HEK293 (cell line): Measurements from ENCODE around the gene LILRB2.
"Not testable (repeated sequence)": the region's sequence is repeated elsewhere in the genome, so short reads cannot be mapped to it uniquely, and the experiment has no call there.

Source experiments
- CTCF ChIA-PET: fragments of 350-600 bp; formaldehyde crosslinking; extraction: SDS; loops from one replicate; lab custom pipeline; 2021; ENCODE audit warnings: antibody characterized with exemption; lab: Yijun Ruan, JAX
- POLR2A ChIA-PET: fragments of 300-600 bp; formaldehyde crosslinking; extraction: SDS; loops from one replicate; lab custom pipeline; 2020; ENCODE audit warnings: antibody characterized with exemption, inconsistent platforms; lab: Yijun Ruan, JAX
- H3K27ac ChIP-seq: fragments of 200-500 bp; sonication (Bioruptor generic); 2 replicates; pipeline ENCODE4 v1.5.1; 2014; ENCODE audit warnings: low read depth, low read length, control low read depth, inconsistent platforms; ENCODE audit errors: extremely low read depth
- H3K36me3 ChIP-seq, 2 experiments: fragments of 200-500 bp in 1 of 2; sonication (Bioruptor generic) in 1 of 2; 1 replicate in 1 of 2; 2 replicates in 1 of 2; pipeline ENCODE4 v1.5.1; 2014 to 2017; ENCODE audit warnings: inconsistent platforms in 2 of 2, low read length in 2 of 2; ENCODE audit not compliant: control insufficient read depth in 2 of 2, insufficient read depth in 1 of 2
- H3K4me1 ChIP-seq: fragments of 200-500 bp; sonication (Bioruptor generic); 2 replicates; pipeline ENCODE4 v1.5.1; 2014; ENCODE audit warnings: mild to moderate bottlenecking, low read length, inconsistent platforms; ENCODE audit not compliant: control insufficient read depth, insufficient read depth
- H3K4me3 ChIP-seq: 2 replicates; pipeline ENCODE4 v1.5.1; 2011; ENCODE audit warnings: low read depth, mild to moderate bottlenecking, control low read depth, low read length, moderate library complexity
- H3K9me3 ChIP-seq: fragments of 200-500 bp; sonication (Bioruptor generic); 2 replicates; pipeline ENCODE4 v1.5.1; 2014; ENCODE audit warnings: low read depth, low read length, inconsistent platforms; ENCODE audit not compliant: control insufficient read depth, insufficient read depth
- GLI4 ChIP-seq: fragments of 450-650 bp; formaldehyde crosslinking; IDR thresholded peaks from 2 replicates; pipeline ENCODE4 v1.5.1; 2016; ENCODE audit warnings: missing biosample characterization, missing genetic modification characterization
- HOXA7 ChIP-seq: sonication (generic); formaldehyde crosslinking; IDR thresholded peaks from 2 replicates; pipeline ENCODE4 v1.8.1; 2022; ENCODE audit warnings: missing genetic modification reagents, borderline replicate concordance
- SCRT1 ChIP-seq: fragments of 450-650 bp; formaldehyde crosslinking; IDR thresholded peaks from 2 replicates; pipeline ENCODE4 v1.5.1; 2016; ENCODE audit warnings: missing biosample characterization, missing genetic modification characterization, borderline replicate concordance
- ZBTB1 ChIP-seq: fragments of 450-650 bp; formaldehyde crosslinking; IDR thresholded peaks from 2 replicates; pipeline ENCODE4 v1.5.1; 2016; ENCODE audit warnings: missing biosample characterization, missing genetic modification characterization
- ZFP41 ChIP-seq: fragments of 450-650 bp; formaldehyde crosslinking; IDR thresholded peaks from 2 replicates; pipeline ENCODE4 v1.5.1; 2016; ENCODE audit warnings: missing biosample characterization, missing genetic modification characterization, borderline replicate concordance
- ZNF112 ChIP-seq: fragments of 450-650 bp; formaldehyde crosslinking; IDR thresholded peaks from 2 replicates; pipeline ENCODE4 v1.5.0; 2017; ENCODE audit warnings: missing biosample characterization, missing genetic modification characterization
- ZNF23 ChIP-seq: fragments of 450-650 bp; formaldehyde crosslinking; IDR thresholded peaks from 2 replicates; pipeline ENCODE4 v1.5.1; 2016; ENCODE audit warnings: missing biosample characterization, missing genetic modification characterization, borderline replicate concordance
- ZNF416 ChIP-seq: fragments of 450-650 bp; formaldehyde crosslinking; IDR thresholded peaks from 2 replicates; pipeline ENCODE4 v1.5.1; 2016; ENCODE audit warnings: missing biosample characterization, missing genetic modification characterization
- ZNF600 ChIP-seq: fragments of 450-650 bp; formaldehyde crosslinking; IDR thresholded peaks from 2 replicates; pipeline ENCODE4 v1.5.1; 2016; ENCODE audit warnings: missing biosample characterization, missing genetic modification characterization
- ZNF626 ChIP-seq: fragments of 450-650 bp; sonication (Bioruptor Pico); formaldehyde crosslinking; IDR thresholded peaks from 2 replicates; pipeline ENCODE4 v1.5.1; 2018; ENCODE audit warnings: missing biosample characterization, missing genetic modification characterization, inconsistent platforms
- ZNF701 ChIP-seq: fragments of 450-650 bp; formaldehyde crosslinking; IDR thresholded peaks from 2 replicates; pipeline ENCODE4 v1.5.1; 2016; ENCODE audit warnings: missing biosample characterization, missing genetic modification characterization
- ZNF830 ChIP-seq: fragments of 450-650 bp; IDR thresholded peaks from 2 replicates; pipeline ENCODE4 v1.5.0; 2018; ENCODE audit warnings: missing biosample characterization, missing genetic modification characterization, low read depth, mild to moderate bottlenecking, moderate library complexity
- TF ChIP-seq, protein P1 (sequence below): fragments of 450-650 bp; formaldehyde crosslinking; conservative IDR thresholded peaks from 2 replicates; pipeline ENCODE4 v1.5.1; 2016; ENCODE audit warnings: low read depth, missing biosample characterization, missing genetic modification characterization
- TF ChIP-seq, protein P2 (sequence below): IDR thresholded peaks from 2 replicates; pipeline ENCODE4 v1.6.1; 2011; ENCODE audit warnings: mild to moderate bottlenecking, low read depth, low read length, borderline replicate concordance

LILRB2 gene

DNA sequence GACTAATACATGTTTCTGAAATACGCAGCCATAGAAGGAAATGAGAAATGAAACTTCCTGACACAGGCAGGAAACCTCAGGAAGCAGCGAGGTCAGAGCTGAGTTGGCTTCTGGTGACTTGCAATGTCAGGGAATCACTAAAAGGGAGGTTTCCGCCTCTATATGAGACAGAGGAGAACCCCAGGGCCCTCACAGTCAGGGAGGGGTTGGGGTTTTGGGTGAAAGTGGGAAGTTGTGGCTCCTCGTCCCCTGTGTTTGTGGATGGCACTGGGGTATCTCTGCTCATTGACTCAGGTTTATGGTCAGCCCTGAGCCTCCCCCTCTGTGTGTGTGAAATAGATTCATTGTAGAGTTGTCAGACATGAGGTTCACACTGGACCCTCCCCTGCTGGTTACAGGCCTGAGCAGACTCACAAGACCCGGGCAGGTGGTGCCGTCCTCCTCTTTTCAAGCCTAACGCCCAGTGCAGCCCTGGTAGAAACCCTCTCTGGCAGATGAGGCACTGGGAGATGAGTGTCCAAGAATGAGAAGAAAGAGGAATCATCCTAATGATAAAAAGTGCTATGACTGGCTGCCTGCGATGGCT lies 32.8 kb downstream of the LILRB2 start:
- TF ChIP-seq ZNF626 (tag by site-specific recombination) (no peak), HOXA7 (no peak)
- H3K4me1 ChIP-seq = no peaks in the 10 kb centered on the region
- H3K36me3 ChIP-seq = no peaks in the 10 kb centered on the region
- H3K27ac ChIP-seq = no peak overlapping the region
- H3K9me3 ChIP-seq = no peaks in the 10 kb centered on the region
- H3K4me3 ChIP-seq = no peak overlapping the region
- POLR2A ChIA-PET = no interaction called here
- CTCF ChIA-PET = interaction anchor here (4.0 kb wide), 1 partner anchor 18 kb away, joined by 23 read pairs; no protein-coding TSS in a partner anchor

DNA sequence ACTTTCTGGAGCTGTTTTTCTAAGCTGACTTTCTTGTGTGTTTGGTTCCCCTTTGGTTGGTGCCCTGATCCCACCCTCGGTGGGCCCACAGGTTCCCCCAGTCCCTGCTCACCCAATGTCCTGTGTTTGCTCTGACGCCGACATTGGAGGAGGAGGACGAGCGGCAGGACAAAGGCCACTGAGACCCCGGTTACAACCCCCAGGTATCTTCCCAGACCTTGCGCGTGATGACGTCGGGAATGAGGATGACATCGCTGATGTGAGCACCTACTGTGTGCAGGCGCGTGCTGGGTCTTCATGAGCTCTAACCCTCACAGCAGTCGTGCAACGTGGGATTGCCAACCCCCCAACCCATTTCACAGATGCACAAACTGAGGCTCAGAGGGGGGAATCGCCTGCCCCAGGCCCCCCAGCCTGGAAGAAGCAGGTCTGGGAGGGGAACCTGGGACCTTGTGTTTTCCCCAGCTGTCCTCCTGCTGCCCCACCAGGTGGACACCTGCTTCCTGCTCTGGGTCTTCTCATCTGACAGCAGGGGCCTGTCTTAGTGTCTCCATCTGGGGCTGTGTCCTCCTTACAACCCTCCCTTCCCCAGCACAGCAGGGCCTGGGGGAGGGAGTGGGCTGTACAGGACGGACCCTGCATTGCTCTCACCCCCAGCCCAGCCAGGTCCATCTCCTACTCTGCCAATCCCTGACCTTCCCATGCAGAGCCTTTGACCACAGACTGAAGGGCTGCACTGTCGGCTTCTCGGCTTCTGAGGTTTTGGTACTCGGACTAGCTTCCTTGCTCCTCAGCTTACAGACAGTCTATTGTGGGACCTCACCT lies 33.6 kb downstream of the LILRB2 start:
- Histone ChIP-seq H3K27ac (no peak overlapping the region), H3K4me1 (no peaks in the 10 kb centered on the region), H3K9me3 (no peaks in the 10 kb centered on the region), H3K36me3 (no peaks in the 10 kb centered on the region), H3K4me3 (no peak overlapping the region)
- ChIA-PET POLR2A (no interaction called here), CTCF (interaction anchor here (1.2 to 4.0 kb wide), 2 partner anchors 18 to 59 kb away, joined by 4 to 23 read pairs; no protein-coding TSS in a partner anchor)
- TF ChIP-seq ZNF701 = no peak
- TF ChIP-seq ZNF600 = no peak
- TF ChIP-seq, protein P1, sequence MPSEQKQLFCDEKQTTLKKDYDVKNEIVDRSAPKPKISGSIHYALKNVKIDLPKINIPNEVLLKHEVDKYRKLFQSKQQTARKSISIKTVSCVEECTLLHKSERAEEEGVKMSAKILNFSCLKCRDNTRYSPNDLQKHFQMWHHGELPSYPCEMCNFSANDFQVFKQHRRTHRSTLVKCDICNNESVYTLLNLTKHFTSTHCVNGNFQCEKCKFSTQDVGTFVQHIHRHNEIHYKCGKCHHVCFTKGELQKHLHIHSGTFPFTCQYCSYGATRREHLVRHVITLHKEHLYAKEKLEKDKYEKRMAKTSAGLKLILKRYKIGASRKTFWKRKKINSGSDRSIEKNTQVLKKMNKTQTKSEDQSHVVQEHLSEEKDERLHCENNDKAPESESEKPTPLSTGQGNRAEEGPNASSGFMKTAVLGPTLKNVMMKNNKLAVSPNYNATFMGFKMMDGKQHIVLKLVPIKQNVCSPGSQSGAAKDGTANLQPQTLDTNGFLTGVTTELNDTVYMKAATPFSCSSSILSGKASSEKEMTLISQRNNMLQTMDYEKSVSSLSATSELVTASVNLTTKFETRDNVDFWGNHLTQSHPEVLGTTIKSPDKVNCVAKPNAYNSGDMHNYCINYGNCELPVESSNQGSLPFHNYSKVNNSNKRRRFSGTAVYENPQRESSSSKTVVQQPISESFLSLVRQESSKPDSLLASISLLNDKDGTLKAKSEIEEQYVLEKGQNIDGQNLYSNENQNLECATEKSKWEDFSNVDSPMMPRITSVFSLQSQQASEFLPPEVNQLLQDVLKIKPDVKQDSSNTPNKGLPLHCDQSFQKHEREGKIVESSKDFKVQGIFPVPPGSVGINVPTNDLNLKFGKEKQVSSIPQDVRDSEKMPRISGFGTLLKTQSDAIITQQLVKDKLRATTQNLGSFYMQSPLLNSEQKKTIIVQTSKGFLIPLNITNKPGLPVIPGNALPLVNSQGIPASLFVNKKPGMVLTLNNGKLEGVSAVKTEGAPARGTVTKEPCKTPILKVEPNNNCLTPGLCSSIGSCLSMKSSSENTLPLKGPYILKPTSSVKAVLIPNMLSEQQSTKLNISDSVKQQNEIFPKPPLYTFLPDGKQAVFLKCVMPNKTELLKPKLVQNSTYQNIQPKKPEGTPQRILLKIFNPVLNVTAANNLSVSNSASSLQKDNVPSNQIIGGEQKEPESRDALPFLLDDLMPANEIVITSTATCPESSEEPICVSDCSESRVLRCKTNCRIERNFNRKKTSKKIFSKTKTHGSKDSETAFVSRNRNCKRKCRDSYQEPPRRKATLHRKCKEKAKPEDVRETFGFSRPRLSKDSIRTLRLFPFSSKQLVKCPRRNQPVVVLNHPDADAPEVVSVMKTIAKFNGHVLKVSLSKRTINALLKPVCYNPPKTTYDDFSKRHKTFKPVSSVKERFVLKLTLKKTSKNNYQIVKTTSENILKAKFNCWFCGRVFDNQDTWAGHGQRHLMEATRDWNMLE (tag by site-specific recombination) = no peak
- no peak for TF ChIP-seq ZNF830
- no peak for TF ChIP-seq ZBTB1
- TF ChIP-seq GLI4 (tag by site-specific recombination) = no peak
- no peak for TF ChIP-seq ZNF416 (tag by site-specific recombination)
- no peak for TF ChIP-seq ZNF112 (tag by site-specific recombination)

DNA sequence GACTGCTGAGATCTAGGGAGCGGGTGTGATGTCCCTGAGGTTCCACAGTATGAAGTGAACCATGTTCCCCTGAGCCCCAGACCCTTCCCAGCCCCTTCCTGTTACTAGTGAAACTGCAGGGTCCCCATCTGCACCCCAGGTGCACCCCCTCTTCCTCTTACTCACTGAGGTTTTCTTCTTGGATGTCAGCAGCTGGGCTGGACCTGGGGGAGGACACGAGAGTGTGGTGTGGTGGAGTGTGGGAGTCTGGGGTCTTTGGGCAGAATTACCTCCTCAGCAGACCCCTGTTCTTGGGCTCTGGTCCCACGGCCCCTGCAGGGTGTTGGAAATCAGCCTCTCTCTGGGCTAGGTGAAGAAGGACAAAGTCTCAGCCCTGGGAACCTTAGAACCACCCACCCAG lies 35.0 kb downstream of the LILRB2 start:
- TF ChIP-seq SCRT1 (no peak), ZFP41 (tag by site-specific recombination) (no peak), ZNF23 (no peak)
- TF ChIP-seq, protein P2, sequence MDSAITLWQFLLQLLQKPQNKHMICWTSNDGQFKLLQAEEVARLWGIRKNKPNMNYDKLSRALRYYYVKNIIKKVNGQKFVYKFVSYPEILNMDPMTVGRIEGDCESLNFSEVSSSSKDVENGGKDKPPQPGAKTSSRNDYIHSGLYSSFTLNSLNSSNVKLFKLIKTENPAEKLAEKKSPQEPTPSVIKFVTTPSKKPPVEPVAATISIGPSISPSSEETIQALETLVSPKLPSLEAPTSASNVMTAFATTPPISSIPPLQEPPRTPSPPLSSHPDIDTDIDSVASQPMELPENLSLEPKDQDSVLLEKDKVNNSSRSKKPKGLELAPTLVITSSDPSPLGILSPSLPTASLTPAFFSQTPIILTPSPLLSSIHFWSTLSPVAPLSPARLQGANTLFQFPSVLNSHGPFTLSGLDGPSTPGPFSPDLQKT = no peak
- Histone ChIP-seq H3K36me3 (no peaks in the 10 kb centered on the region), H3K27ac (no peak overlapping the region), H3K4me1 (no peaks in the 10 kb centered on the region), H3K9me3 (no peaks in the 10 kb centered on the region), H3K4me3 (no peak overlapping the region)
- ChIA-PET POLR2A (no interaction called here), CTCF (no interaction called here)

DNA sequence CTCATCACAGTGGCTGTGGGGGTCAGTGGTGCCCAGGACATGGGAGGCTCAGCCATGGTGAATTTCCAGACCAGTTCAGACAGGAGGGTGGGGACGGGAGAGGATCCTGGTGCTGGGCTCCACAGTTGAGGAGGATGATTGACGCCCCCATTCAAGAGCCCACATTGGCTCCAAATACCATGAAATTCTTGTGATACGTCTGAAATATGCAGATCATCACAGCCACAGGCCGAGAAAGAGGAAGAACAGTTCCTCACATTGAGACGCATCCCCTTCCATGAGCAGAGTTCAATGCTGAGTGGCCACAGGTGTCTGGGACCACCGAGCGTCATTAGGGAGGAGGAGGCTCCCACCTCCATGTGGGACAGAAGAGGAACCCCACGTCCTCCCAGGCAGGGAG lies 37.1 kb downstream of the LILRB2 start:
- POLR2A ChIA-PET, H3K27ac ChIP-seq, H3K4me3 ChIP-seq, H3K4me1 ChIP-seq, H3K36me3 ChIP-seq, H3K9me3 ChIP-seq: not testable (repeated sequence)
- CTCF ChIA-PET = interaction anchor here (0.6 kb wide), 1 partner anchor 81 kb away, joined by 4 read pairs; no protein-coding TSS in a partner anchor

DNA sequence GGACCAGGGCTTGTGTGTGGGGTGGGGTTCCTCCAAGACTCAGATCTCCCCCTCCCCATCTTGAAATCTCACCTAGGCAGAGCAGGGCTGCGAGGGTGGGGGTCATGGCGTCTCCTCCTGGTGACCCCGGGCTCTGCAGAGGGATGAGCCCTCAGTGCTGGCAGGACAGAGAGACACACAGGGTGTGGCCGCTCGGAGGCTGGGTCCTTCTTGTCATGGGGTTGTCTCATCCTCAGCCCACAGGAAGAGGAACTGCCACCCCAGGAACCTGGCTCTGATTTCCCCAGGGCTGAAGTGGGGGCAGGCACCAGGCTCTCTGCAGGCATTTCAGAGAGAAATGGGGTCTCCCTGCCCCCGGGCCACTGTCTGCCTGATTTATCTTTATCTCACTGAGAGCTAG lies 38.3 kb downstream of the LILRB2 start, which contains the start of gene LILRA6:
Gene LILRA6, minus strand, starts transcription at position 145 of the 400 bp plus-strand sequence.
- H3K36me3 ChIP-seq, H3K27ac ChIP-seq, POLR2A ChIA-PET, H3K4me3 ChIP-seq, H3K4me1 ChIP-seq, H3K9me3 ChIP-seq: not testable (repeated sequence)
- CTCF ChIA-PET = interaction anchor here (1.2 kb wide), 1 partner anchor 23 kb away, joined by 3 read pairs; no protein-coding TSS in a partner anchor

DNA sequence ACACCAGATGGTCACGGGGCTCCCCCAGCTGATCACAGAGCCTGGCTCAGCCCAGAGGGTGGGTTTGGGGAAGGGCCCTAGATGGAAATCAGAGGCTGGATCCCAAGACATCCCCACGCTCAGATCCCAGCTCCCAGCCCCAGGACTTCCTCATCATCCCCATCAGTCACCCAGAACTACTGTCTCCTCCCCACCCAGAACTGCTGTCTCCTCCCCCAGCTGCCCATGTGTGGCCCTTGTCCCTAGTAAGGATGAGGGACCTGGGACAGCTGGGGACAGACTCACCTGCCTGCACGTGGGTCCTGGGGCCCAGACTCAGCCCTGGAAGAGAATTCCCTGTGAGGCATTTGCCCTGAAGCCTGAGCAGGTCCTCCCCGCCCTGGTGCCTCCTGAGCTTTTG lies 38.7 kb downstream of the LILRB2 start:
- H3K9me3 ChIP-seq, H3K27ac ChIP-seq, H3K4me1 ChIP-seq, POLR2A ChIA-PET, H3K4me3 ChIP-seq, H3K36me3 ChIP-seq: not testable (repeated sequence)
- CTCF ChIA-PET = interaction anchor here (1.2 kb wide), 1 partner anchor 24 kb away, joined by 3 read pairs; no protein-coding TSS in a partner anchor
